Measurements from ENCODE around the gene MIEN1.

DNA sequence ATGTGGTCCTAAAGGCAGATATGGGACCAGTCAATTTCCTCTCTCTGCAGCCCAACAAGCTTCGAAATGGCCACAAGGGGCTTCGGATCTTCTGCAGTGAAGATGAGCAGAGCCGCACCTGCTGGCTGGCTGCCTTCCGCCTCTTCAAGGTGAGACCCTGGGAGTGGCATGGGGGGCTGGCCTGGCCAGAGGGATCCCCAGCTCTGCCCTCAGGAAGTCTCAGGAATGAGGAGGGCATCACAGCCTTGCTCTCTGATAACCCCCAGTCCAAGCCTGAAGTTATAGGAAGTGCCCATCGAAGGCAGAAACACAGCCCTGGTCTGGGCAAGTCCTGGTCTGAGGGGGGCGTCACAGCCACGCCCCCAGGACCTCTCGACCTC is 14.5 kb upstream of the MIEN1 start:
- no peak for TF ChIP-seq EZH2 (IDR thresholded peaks at IDR 0.05; ENCODE audit: insufficient read depth, low read length)
- TF ChIP-seq, protein P1, sequence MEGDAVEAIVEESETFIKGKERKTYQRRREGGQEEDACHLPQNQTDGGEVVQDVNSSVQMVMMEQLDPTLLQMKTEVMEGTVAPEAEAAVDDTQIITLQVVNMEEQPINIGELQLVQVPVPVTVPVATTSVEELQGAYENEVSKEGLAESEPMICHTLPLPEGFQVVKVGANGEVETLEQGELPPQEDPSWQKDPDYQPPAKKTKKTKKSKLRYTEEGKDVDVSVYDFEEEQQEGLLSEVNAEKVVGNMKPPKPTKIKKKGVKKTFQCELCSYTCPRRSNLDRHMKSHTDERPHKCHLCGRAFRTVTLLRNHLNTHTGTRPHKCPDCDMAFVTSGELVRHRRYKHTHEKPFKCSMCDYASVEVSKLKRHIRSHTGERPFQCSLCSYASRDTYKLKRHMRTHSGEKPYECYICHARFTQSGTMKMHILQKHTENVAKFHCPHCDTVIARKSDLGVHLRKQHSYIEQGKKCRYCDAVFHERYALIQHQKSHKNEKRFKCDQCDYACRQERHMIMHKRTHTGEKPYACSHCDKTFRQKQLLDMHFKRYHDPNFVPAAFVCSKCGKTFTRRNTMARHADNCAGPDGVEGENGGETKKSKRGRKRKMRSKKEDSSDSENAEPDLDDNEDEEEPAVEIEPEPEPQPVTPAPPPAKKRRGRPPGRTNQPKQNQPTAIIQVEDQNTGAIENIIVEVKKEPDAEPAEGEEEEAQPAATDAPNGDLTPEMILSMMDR (IDR thresholded peaks at IDR 0.05; ENCODE audit: insufficient read depth, low read depth, low read length): no peak
